ENCODE data around the gene POLR2E.

The POLR2E gene

DNA sequence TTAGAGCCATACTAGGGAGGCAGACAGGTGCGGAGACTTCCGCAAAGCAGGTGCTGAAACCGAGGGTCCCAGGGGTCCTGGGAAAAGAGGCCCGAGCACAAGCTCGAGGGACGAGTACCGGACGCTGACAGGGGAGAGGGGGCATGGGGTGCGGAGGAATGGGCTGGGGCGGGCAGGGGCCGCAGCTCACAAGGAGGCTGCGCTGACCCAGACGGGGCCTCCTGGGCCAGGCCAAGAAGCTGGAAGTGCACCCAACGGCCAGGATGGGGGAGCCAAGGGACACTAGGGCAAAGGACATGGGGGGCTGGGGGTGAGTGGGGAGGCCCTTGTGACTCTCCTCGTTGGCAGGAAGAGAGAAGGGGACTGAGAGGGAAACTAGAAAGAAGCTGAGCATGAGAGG is 1.8 kb downstream of the POLR2E start:
- DNase-seq = no peak

DNA sequence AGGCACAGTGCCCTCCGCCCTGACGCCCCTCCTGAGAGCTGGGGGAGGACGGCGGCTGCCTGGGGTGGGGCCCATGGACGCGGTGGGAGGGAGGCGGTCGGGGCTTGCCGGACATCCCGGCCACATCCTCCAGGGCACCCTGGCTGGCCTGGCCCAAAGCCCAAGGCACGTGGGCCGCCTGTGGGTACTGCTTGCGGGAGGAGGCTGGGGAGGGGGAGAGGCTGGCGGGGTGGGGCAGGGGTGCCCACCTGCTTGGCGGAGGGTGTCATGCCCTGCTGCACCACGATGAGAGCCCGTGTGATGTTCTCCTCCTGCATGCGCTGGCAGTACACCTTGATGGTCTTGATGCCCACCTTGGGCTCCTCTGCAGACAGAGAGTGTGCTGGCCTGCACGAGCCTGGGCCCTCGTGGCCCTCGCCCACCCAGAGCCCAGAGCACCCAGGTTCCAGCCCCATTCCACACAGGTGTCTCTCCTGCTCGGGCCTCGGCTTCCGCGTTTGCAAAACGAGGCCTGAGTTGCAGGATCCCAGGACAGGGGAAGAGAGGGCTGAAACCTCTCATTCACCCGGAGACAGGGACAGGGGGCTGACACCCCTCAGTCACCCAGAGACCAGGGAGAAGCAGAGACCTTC is 3.5 kb downstream of the POLR2E start:
- no peak for DNase-seq

DNA sequence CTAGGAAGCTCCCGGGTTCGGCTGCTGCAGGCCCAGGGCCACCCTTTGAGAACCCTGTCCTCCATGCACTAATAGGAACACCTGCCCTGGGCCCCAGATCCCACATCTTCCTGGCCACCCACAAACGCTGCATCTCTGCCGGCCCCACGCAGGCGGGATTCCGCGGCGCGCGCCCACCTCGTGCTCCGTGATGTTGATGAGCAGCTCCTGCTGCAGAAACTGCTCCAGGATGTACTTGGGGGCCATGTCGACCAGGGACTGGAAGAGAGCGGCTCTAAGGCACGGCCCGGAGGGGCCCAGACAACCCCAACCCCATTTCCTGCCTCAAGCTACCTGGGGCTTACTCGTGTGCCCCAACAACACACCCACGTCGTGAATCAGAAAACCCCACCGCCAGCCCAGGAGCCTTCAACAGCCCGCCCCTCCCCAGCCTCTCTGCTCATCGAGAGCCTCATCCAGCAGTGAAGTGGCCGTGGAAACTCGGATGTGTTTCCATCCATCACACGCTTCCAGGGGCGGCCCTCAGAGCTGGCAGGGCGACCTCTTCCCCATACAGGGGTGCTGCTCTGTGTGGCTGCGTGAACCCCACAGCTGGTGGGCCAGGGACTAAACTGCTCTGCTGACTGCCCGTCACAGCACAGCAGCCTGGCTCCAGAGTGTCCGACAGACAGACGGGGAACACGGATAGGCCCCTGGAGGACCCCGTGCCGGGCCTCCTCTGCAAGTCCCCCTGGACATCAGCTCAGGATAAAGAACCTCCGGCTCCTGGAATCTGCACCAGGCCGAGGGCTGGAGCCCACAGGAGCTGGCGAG is 4.2 kb downstream of the POLR2E start:
- DNase-seq = no peak

DNA sequence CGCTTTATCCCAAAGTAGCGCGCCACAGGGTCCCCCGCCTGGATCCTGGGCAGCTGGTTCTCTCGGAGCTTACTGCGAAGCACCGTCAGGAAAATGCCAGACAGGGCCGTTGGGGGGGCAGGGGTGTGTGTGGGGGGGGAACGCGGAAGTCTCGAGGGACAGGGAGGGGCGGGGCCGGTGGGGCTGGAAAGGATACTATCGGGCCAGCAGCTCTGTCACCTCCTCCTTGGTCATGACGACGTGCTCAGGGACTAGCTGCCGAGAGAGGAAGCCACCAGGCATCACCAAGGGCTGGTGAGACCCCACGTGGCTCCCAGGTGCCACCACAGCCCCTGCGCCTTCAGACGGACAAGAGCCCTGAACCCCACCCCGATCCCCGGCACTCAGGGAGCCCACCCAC is 5.3 kb downstream of the POLR2E start:
- no peak for DNase-seq

DNA sequence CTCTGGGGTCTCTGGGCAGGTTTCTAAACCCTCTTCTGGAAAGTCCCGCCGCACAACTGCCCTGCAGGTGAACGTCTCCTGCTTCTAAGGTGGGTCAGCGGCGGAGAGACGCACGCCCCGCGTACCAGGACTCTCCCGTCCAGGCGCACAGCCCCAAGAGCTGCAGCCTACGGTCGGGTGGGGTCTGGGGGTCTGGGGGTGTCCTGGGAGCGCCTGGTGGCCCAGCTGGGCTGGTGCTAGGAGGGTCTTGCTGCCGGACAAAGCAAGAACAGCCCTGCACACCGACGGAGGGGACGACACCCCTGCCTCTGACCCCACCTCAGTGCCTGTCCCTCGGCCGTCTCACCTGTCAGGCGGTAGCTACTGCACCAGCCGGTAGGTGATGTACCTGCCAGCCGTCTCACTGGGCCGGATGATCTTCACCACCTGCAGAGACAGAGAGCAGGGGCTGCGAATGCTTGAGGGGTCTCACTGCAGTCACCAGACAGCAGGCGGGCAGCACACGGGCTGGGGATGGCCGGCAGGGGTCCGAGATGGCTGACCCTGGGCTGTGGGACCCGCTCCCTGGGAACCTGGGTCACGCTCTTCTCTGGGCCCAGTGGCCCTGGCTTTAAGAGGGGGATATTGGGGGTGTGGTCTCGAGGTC is 5.9 kb downstream of the POLR2E start:
- DNase-seq = no peak

DNA sequence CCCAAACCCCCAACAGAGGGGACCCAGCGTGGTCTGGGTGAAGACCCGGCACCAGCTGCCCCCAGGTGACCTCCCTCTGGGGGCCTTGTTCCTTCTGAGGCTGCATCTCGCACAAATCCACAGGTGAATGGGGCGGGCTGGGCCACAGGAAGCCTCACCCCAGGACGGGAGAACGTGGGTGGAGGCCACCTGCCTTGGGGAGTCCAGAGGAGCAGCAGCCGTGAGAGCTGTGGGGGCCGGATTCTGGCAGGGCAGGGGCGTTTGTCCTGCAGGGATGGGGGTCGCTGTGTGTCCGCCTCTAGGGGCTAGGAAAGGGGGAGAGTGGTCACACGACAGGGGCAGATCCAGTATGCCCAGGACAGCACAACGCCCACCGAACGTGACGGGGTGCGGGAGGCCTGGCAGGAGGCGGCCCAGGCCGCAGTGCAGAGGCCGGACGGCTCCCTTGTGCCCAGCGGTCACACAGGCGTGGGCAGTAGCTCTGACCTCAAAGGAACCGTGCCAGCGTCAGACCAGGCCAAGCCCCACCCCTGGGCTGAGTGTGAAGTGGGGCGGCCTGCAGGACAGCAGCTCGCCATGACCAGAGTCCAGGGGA is 6.7 kb downstream of the POLR2E start:
- no peak for DNase-seq

DNA sequence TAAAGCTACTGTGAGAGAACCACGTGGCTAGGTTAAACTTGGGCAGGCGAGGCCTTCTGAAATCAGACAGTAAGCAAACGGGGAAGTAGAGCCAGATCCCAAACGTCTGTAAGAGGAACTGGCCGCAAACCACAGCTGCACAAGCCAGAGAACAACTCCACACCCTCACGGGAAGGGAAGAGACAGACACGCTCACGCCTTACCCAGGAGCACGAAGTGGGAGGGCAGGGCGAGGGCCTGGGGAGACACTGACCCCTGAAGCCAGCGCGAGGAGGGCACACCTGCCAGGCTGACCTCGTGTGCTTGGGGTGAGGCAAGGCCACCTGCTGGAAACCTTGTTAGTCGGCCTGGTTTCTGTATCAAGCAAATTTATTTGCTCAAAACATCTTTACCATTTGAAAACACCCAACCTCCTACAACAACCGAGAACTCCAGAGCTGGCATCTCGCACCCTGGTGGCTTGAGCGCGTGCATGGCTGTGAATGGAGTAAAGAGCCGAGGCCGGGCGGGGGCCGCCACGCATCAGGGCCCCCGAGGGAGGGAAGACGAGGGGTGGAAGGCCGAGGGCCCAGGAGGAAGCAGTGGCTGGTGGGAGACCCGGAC is 7.3 kb downstream of the POLR2E start:
- no peak for DNase-seq

DNA sequence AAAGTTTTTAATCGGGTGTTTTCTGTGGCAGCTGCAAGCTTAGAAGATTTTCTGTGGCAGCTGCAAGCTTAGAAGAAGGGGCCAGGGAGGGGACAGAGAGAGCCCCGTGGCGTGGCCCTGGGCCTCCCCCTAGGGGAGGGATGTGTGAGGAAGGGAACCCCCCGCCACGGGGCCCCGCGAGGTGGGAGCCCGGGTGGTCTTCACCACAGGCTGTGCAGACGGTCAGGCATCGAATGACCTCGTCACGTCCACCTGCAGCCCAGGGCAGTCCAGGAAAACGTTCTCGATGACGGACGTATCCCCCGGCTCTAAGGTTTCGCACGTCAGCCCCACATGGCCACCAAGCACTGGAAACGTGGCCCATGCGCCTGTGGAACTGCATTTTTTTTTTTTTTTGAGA is 8.6 kb downstream of the POLR2E start:
- no peak for DNase-seq

DNA sequence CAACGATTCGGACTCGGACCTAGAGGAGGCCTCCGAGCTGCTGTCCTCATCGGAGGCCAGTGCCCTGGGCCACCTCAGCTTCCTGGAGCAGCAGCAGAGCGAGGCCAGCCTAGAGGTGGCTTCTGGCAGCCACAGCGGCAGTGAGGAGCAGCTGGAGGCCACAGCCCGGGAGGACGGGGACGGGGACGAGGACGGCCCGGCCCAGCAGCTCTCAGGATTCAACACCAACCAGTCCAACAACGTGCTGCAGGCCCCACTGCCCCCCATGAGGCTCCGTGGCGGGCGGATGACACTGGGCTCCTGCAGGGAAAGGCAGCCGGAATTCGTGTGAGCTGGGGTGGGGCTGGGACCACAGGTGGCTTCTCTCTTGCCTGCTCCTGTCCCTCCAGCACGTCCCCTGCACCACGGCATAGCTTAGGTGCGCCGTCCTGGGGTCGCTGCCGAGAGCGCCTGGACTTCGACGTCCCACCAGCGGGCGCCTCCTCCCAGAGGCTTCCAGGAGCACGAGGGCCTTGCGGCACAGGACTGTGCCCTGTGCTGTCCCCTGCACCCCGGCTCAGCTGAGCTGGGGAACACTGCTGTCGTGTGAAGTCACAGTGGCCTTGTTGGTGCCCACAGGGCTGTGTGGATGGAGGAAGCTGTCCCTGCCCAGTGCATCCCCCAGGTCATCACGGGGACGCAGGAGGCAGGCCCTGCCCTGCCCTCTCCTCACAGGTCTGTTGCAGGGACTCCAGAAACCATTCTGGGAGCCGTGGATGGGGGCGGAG is 9.3 kb downstream of the POLR2E start:
- no peak for DNase-seq

DNA sequence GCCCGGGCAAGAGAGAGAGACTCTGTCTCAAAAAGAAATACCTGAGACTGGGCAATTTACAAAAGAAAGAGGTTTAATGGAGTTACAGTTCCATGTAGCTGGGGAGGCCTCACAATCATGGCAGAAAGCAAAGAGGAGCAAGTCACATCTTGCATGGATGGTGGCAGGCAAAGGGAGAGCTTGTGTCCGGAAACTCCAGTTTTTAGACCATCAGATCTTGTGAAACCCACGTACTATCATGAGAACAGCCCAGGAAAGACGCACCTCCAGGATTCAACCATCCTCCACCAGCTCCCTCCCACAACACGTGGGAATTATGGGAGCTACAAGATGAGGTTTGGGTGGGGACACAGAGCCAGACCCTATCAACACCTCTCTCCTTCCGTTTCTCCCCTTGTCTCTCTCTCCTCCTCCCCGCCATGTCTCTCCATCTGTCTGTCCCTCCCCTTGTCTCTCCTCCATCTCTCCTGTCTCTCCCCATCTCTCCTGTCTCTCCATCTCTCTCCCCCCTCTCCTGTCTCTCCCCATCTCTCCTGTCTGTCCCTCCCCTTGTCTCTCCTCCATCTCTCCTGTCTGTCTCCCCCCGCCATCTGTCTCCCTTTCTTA is 10.0 kb downstream of the POLR2E start:
- no peak for DNase-seq

DNA sequence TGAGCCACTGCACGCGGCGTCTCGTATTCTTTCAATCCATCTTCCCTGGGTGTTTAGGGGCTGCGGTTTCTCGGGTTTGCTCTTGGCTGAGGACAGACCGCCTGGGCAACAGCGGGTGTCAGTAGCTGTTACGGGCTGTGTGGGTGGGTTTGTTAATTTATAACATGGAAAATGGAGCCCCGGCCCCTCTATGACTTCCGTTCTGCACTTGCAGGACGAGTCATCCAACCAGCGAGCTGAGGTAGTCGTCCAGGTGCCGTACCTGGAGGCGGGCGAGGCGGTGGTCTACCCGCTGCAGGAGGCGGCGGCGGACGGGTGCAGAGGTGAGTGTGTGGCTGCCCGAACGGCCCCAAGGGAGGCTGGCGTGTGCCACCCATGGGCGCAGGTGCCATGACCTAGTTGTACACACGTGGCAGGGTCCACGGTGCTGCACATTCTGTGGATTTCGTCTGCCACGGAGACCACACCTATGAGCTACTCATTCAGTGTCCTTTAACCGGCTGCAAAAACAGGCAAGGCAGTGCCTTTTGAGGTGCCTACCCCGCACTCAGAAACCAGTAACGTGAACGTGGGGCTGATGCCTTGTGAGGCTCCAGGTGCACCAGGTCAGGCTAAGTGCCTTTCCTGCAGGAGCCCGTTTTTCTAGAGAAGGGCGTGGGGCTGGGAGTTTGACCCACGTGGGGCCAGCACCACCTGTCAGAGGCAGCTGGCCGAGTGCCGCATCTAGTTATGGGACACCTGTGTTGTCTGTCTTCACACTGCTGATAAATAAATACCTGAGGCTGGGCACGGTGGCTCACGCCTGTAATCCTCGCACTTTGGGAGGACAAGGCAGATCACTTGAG is 10.9 kb downstream of the POLR2E start:
- DNase-seq = no peak

DNA sequence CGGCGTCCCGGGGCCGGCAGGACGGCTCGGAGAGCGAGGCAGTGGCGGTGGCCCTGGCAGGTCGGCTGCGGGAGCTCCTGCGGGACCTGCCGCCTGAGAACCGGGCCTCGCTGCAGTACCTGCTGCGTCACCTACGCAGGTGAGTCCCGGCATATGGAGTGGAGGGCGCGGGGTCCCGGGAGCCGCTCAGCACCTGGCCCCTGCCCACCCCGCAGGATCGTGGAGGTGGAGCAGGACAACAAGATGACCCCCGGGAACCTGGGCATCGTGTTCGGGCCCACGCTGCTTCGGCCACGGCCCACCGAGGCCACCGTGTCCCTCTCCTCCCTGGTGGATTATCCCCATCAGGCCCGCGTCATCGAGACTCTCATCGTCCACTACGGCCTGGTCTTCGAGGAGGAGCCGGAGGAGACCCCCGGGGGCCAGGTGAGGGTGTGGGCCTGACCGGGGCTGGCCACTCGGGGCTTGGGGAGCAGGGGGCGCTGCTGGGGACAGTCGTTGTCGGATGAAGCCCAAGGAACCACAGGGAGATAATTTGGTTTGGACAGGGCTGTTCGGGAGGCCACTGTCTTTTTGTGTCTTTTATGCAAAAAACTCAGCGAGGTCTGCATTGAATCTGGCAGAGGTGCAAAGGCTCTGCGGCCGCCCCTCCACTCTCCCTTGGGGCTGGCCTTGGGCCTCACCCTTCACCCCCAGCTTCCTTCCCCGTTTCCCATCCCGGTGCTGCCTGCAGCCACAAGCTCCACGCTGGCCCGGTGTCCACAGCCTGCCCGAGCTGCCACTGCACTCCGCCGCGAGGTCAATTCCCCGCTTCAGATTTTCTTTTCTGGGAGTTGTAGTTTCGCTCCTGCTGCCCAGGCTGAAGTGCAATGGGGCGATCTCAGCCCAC is 12.0 kb downstream of the POLR2E start:
- DNase-seq = no peak

DNA sequence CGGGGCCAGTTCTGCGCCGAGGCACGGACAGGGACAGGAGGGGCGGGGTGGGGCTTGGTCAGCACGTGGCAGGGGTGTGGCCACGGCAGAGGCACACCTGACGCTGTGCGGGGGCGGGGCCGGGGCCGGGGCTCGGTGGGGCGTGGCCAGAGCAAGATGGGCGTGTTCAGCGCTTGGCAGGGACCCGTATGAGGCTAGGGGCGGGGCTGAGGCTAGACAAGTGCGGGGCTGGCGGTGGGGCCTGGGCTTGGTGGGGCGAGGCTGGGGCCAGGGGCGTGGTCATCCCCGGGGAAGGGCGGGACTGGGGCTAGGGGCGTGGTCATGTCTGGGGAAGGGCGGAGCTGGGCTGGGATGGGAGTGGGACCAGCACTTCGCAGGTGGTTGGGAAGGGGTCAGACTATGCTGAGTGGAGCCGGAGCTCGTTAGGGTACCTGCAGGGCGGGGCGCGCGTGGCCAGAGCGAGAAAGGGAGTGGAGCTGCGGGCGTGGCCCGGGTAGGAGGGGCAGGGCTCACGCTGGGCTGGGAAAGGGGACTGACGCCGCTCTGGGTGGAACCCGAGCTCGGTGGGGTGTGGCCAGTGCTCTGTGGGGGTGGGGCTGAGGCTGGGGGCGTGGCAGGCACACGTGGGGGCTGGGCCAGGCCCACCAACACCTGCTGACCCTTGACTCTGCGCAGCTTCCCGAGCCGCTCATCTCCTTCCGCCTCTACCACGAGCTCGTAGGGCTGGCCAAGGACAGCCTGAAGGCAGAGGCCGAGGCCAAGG is 12.8 kb downstream of the POLR2E start:
- DNase-seq = peak; percentile 69 to 70

DNA sequence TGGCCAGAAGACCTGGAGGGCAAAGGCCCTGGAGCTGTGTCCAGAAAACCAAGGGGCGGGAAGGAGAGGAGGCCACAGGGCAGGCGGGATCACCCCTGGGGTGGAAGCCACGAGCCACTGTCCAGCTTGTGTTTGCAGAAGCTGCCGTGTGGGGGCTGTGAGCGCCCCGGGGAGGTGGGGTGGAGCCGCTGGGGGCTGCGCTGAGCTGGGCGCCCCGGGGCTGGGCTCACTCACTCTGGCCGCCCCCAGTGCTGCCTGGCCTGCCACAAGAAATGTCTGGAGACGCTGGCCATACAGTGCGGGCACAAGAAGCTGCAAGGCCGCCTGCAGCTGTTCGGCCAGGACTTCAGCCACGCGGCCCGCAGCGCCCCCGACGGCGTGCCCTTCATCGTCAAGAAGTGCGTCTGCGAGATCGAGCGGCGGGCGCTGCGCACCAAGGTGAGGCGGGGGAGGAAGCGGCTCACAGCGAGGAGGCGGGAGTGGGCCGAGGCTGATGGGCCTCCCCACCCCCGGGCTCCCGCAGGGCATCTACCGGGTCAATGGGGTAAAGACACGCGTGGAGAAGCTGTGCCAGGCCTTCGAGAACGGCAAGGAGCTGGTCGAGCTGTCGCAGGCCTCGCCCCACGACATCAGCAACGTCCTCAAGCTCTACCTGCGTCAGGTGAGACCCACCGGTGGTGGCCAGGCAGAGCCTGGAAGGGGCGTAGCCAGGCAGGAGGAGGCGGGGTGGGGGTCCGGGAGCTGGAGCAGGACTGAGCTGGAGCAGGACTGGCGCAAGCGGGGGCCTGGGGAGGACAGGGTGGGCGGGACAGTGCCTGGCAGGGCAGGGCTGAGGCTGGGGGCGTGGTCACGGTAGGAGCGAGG is 13.6 kb downstream of the POLR2E start:
- DNase-seq = no peak

DNA sequence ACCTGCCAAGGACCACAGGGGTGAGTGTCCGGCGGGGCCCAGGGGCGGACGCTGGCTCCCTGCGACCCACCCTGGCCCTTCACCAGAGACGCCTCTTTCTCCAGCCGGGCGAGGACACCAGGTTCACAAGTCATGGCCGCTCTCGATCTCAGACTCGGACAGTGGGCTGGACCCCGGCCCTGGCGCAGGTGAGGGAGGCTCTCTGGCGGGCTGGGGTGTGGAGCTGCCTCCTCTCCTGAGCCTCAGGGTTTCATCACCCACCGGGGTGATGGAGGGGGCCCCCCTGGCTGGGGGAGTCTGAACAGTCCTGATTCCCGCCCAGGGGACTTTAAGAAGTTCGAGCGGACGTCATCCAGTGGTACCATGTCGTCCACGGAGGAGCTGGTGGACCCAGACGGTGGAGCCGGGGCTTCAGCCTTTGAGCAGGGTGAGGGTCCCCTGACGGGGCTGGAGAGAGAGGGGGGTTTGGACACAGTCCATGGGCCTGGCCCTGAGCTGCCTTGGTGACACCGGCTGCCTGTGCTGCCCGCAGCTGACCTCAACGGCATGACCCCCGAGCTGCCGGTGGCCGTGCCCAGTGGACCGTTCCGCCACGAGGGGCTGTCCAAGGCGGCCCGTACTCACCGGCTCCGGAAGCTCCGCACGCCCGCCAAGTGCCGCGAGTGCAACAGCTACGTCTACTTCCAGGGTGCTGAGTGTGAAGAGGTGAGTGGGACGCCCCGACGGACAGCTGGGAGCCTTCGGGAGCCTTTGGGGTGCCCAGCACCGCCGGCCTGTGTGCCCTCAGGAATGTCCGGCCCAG is 14.6 kb downstream of the POLR2E start:
- DNase-seq = no peak

DNA sequence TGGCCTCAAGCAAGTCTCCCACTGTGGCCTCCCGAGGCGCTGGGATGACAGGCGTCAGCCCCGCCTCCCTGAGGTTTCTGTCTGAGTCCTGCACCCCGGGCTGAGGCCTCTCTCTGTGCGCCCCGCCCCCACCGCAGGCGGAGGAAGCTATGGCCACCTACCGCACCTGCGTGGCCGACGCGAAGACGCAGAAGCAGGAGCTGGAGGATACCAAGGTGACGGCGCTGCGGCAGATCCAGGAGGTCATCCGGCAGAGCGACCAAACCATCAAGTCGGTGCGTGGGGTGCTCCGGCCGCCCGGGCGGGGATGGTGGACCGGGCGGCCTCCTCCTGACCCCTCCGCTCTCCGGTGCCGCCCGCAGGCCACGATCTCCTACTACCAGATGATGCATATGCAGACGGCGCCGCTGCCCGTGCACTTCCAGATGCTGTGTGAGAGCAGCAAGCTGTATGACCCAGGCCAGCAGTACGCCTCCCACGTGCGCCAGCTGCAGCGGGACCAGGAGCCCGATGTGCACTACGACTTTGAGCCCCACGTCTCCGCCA is 15.5 kb downstream of the POLR2E start:
- no peak for DNase-seq

DNA sequence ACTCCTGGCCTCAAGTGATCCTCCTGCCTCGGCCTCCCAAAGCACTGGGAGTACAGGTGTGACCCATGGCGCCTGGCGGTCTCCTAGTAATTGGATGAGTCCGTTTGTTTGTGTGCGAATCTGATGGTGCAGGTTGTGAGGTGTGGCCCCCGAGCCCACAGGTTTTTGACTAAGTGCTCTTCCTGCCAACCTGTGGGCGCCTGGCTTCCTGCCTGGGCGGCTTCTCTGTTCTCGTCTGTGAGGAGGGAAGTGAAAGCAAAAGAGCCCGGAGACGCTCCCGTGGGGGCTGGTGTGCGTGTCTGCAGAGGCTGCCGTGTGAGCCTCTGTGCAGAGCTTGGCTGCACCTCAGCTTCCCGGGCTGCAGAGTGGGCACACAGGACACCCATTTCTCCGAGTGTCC is 18.2 kb downstream of the POLR2E start:
- peak; percentile 89 to 93 for DNase-seq
